GM19025 (cell line): ENCODE results near the gene TTLL10.

ENCODE experiments used
- ATAC-seq: cut with Tn5 transposase; IDR thresholded peaks from one replicate; pipeline ENCODE4 v1.9.1; 2021; ENCODE audit warnings: mild to moderate bottlenecking, low read depth, moderate library complexity; ENCODE audit not compliant: unreplicated experiment

TTLL10 gene

DNA sequence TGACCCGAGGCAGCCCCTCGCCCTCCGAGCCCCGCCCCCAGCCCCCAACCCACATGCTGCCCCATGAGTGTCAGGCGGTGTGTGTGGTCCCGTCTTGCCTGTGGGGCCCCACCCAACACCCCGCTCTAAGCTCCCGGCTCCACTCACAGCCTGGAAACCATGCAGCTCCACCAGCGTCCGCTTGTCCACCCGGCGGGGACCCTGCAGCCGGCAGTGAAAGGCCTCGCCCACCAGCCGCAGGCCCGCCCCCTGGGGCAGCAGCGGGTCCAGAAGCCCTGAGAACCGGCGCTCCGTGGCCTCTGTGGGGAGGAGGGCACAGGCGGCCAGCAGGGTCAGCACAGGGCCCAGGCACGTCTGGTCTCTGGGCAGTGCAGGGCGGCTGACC lies 70.1 kb downstream of the TTLL10 start:
- no peak for ATAC-seq

DNA sequence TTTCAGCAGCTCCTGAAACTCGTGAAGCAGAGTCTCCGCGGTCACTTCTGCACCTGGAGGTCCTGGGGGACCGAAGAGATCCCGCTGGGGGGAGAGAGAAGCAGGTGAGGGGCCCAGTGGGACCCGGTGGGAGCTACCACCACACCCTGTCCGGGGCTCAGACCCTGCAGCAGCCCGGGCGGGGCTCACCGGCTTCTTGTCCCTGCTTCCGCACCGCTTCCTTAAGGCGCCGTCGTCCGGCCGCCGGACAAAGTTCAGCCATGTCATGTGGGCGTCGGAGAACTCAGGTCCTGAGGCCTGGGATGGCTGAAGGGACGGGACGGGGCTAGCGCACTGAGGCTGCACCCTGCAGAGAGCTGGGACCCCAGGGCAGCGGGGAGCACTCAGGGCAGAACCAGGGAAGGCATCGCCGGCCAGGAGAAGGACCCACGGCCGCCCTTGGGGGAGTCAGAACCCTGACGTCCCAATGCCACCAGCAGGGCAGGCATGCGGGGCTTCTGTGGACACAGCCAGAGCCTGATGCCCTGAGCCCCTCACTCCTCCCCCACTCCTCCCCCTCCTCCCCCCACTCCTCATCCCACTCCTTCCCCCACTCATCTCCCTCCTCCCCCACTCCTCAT lies 70.6 kb downstream of the TTLL10 start:
- ATAC-seq, result no peak

DNA sequence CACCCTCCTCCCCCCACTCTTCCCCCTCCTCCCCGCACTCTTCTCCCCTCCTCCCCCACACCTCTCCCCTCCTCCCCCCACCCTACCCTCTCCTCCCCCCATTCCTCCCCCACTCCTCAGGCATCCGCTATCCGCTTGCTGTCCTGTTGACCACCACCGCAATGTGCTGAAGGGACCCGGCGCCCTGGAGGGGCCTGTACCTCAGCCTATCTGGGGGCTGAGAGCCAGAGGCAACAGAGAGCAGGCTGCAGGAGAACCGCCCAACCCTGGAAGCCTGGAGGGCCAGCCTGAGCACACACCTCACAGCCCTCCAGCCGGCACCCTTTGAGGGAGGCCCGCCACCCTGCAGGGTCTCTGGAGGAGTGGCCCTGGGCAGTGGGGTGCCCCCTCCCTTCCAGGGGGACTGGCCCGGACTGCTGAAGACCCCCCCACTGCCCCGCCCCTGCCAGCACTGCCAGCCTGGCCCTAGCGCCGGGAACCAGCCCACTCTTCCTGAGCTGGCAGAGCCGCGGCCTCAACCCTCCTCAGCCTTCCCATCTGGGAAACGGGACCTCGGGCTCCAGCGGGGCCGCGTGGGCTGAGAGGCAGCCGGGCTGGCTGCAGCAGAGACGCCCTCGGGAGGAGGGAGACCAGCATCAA lies 71.6 kb downstream of the TTLL10 start:
- no peak for ATAC-seq

DNA sequence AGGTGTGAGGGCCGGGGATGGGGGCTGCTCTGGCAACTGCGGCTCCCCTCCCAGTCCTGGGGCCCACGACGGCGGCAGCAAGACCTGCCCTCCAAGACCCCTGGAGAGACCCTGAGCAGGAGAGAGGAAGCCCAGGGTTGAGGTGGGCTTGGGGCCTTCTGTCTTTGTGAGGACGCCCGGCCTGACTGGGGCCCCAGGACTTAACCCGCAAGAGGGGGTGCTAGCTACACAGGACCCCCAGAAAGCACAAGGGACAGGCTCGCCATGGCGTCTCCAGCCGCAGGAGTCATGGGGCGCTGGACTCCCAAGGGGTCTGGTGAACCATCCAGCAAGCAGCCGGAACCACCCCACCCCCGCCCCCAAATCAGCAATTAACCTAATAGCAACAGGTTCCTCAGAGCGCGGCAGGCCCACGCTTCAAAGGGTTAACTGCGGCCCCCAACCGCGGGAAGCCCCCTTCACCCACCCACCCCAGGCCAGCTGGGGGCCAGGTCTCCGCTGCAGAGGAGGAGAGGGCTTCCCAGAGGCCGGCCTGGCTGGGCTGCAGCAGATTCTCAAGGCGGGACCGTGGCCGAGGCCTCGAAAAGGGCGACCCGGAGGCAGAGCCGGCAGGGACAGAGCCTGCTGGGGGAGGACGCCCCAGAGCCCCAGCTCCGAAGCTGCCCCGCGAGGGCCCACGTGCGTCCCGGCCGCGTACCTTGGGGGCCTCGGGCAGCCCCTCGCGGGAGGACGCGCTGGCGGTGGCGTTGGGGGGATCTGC lies 72.3 kb downstream of the TTLL10 start:
- no peak for ATAC-seq

DNA sequence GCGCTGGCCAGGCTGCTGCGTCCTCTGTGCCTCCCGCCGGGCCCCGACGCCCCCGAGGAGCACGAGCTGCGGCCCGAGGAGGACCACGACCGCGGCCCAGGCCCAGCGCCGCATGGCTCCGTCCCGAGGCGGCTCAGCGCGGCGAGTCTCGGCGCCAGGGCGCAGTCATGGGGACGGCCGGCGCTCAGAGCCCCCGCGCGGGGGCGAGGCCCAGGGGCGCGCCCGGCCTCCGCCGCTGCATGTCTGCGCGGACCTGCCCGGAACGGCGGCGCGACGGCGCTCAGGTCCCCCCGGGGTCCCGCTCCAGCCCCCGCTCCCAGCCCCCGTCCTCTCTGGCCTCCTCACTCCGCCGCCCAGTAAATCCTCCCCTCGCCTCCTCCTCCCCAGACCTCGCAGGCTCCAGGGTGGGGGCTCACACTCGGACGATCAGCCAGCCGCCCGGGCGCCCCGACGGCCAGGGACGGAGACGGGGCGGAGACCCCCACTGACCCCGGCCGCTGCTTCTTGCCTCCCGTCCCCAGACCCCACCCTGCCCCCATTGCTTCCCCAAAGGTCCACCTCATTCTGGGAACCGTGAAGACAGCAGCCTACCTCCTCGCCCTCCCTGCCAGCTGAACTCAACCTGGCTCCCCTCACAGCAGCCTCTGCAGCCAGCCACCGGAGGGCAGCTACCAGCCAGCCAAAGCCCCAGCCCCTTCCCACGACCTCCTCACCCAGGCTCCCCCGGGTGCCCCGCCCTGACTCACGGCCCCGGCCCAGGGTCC lies 73.1 kb downstream of the TTLL10 start, which contains the start of gene C1QTNF12:
C1QTNF12 (minus strand) TSS at position 146 of the 764 bp plus-strand sequence; CDS start at position 114, 32 bp downstream.
- ATAC-seq, result no peak

DNA sequence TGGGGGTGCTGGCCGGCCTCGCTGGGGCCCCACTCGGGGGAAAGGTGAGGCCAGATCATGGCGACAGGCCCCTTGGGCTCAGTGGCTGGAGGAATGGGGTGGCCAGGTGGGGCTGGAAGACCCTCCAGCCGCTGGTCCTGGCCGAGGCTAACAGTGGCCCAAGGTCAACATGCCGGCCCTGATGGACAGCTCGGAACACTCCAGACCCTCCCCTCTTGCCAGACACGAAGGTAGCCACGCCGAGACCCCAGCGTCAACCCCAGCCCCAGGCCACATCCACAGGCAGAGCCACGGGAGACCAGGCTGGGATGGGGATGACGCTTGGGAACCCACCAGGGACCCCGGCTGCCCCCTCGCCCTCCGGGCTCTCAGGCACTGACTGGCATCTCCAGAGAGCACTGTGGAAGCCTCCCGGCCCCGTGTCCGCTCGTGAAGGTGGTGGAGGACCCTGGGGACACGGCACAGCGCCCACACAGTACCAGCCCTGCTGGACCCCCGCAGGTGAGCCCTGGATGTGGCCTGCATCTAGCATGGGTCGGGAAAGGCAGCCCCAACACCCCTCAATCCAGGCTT lies 73.7 kb downstream of the TTLL10 start:
- ATAC-seq, result no peak
